IMR-90 (cell line): Measurements from ENCODE around the gene RNU6-7. TPM values are rescaled to one million over a fixed set of nuclear protein-coding genes. Genes with fewer than 3 reads are reported as not detected.

Experiments
- ATAC-seq: fragments of 200-7000 bp; cut with Tn5 transposase; 2 replicates; pipeline ENCODE4 v1.9.1; 2020; ENCODE audit warnings: low read depth, mild to moderate bottlenecking, moderate library complexity
- BruUV-seq: library from RNA; stranded (reverse); fragments of 400-500 nt; replicated peaks from 2 replicates; lab custom pipeline; 2021; lab: Mats Ljungman, UMichigan
- CTCF ChIA-PET: fragments of 300-600 bp; formaldehyde crosslinking; extraction: SDS; loops from one replicate; lab custom pipeline; 2021; ENCODE audit warnings: antibody characterized with exemption; lab: Yijun Ruan, JAX
- POLR2A ChIA-PET: fragments of 300-600 bp; sonication (Branson Sonifier 250); formaldehyde crosslinking; loops from one replicate; lab custom pipeline; 2022; ENCODE audit warnings: antibody characterized with exemption; ENCODE audit not compliant: unreplicated experiment; lab: Charles Lee
- DNase-seq: peaks from one replicate; pipeline ENCODE4 v3.0.0; 2013
- H2AFZ ChIP-seq: replicated peaks from 2 replicates; pipeline ENCODE3; 2013; ENCODE audit warnings: low read length, mild to moderate bottlenecking; ENCODE audit not compliant: poor library complexity
- H2AK5ac ChIP-seq: 2 replicates; pipeline ENCODE4 v1.6.1; 2013; ENCODE audit warnings: low read depth, low read length, inconsistent platforms
- H2AK9ac ChIP-seq: replicated peaks from 2 replicates; pipeline ENCODE3; 2013; ENCODE audit warnings: mild to moderate bottlenecking, low read depth, low read length, moderate library complexity; ENCODE audit not compliant: poor library complexity
- H2BK120ac ChIP-seq: 2 replicates; pipeline ENCODE4 v1.6.1; 2013; ENCODE audit warnings: low read depth, low read length, inconsistent platforms
- H2BK15ac ChIP-seq: 3 replicates; pipeline ENCODE4 v1.6.1; 2013; ENCODE audit warnings: low read depth, low read length, inconsistent platforms
- H2BK20ac ChIP-seq: 2 replicates; pipeline ENCODE4 v1.6.1; 2013; ENCODE audit warnings: low read depth, mild to moderate bottlenecking, inconsistent platforms, low read length, moderate library complexity
- H2BK5ac ChIP-seq: 2 replicates; pipeline ENCODE4 v1.6.1; 2013; ENCODE audit warnings: mild to moderate bottlenecking, low read depth, low read length, inconsistent platforms; ENCODE audit not compliant: poor library complexity, severe bottlenecking
- H3K14ac ChIP-seq: replicated peaks from 2 replicates; pipeline ENCODE4 v1.6.1; 2013; ENCODE audit warnings: low read depth, low read length, inconsistent platforms
- H3K18ac ChIP-seq: 2 replicates; pipeline ENCODE4 v1.6.1; 2013; ENCODE audit warnings: low read depth, low read length, control low read depth
- H3K23ac ChIP-seq: 2 replicates; pipeline ENCODE4 v1.6.1; 2013; ENCODE audit warnings: low read depth, low read length, inconsistent platforms
- H3K27ac ChIP-seq: 2 replicates; pipeline ENCODE4 v1.5.1; 2013; ENCODE audit warnings: mild to moderate bottlenecking, control low read depth, low read length; ENCODE audit not compliant: insufficient read depth
- H3K27me3 ChIP-seq: 2 replicates; pipeline ENCODE4 v1.6.1; 2013; ENCODE audit warnings: low read length; ENCODE audit not compliant: control insufficient read depth, insufficient read depth
- H3K36me3 ChIP-seq: 2 replicates; pipeline ENCODE4 v1.6.1; 2013; ENCODE audit warnings: low read length, mixed read lengths; ENCODE audit not compliant: control insufficient read depth, insufficient read depth
- H3K4ac ChIP-seq: 2 replicates; pipeline ENCODE4 v1.6.1; 2013; ENCODE audit warnings: low read depth, low read length, inconsistent platforms
- H3K4me1 ChIP-seq: 2 replicates; pipeline ENCODE4 v1.6.1; 2013; ENCODE audit warnings: low read length, mixed read lengths; ENCODE audit not compliant: control insufficient read depth, insufficient read depth
- H3K4me2 ChIP-seq: 2 replicates; pipeline ENCODE4 v1.6.1; 2013; ENCODE audit warnings: low read depth, mild to moderate bottlenecking, control low read depth, low read length, moderate library complexity
- H3K4me3 ChIP-seq: 2 replicates; pipeline ENCODE4 v1.5.1; 2013; ENCODE audit warnings: low read depth, mild to moderate bottlenecking, control low read depth, low read length, moderate library complexity; ENCODE audit not compliant: insufficient read depth
- H3K56ac ChIP-seq: 2 replicates; pipeline ENCODE4 v1.6.1; 2013; ENCODE audit warnings: low read length, inconsistent platforms; ENCODE audit not compliant: insufficient read depth; ENCODE audit errors: extremely low read depth
- H3K79me1 ChIP-seq, 2 experiments: 2 replicates each; pipeline ENCODE4 v1.6.1; 2013; ENCODE audit warnings: low read length in 2 of 2, inconsistent platforms in 1 of 2, low read depth in 1 of 2
- H3K9ac ChIP-seq: 2 replicates; pipeline ENCODE4 v1.6.1; 2013; ENCODE audit warnings: low read depth, low read length, control low read depth
- H3K9me1 ChIP-seq: 2 replicates; pipeline ENCODE4 v1.6.1; 2013; ENCODE audit warnings: low read length, inconsistent platforms; ENCODE audit not compliant: insufficient read depth
- H3K9me3 ChIP-seq: 2 replicates; pipeline ENCODE4 v1.6.1; 2013; ENCODE audit warnings: low read length; ENCODE audit not compliant: control insufficient read depth, insufficient read depth
- H4K20me1 ChIP-seq: 2 replicates; pipeline ENCODE4 v1.6.1; 2013; ENCODE audit warnings: low read length, inconsistent platforms; ENCODE audit not compliant: insufficient read depth
- H4K5ac ChIP-seq: 2 replicates; pipeline ENCODE4 v1.6.1; 2013; ENCODE audit warnings: mild to moderate bottlenecking, low read depth, low read length, control low read depth
- H4K8ac ChIP-seq, 2 experiments: 2 replicates each; pipeline ENCODE4 v1.6.1; 2013; ENCODE audit warnings: low read depth in 2 of 2, low read length in 2 of 2, control low read depth in 1 of 2, inconsistent platforms in 1 of 2
- H4K91ac ChIP-seq: 2 replicates; pipeline ENCODE4 v1.6.1; 2013; ENCODE audit warnings: low read depth, low read length, inconsistent platforms; ENCODE audit not compliant: insufficient read depth
- CEBPB ChIP-seq: IDR thresholded peaks from 2 replicates; pipeline ENCODE4 v1.6.1; 2012; ENCODE audit warnings: low read depth, low read length, improper control_type of control experiment
- CHD1 ChIP-seq: IDR thresholded peaks from 2 replicates; pipeline ENCODE4 v1.6.1; 2012; ENCODE audit warnings: low read depth, low read length, improper control_type of control experiment
- FOS ChIP-seq: fragments of 150-350 bp; IDR thresholded peaks from 2 replicates; pipeline ENCODE4 v1.6.1; 2016; ENCODE audit warnings: low read depth, low read length
- MAFK ChIP-seq: IDR thresholded peaks from 2 replicates; pipeline ENCODE4 v1.6.1; 2012; ENCODE audit warnings: low read depth, low read length, improper control_type of control experiment
- MXI1 ChIP-seq: IDR thresholded peaks from 2 replicates; pipeline ENCODE4 v1.6.1; 2012; ENCODE audit warnings: low read depth, mild to moderate bottlenecking, low read length, moderate library complexity, borderline replicate concordance
- RAD21 ChIP-seq: IDR thresholded peaks from 2 replicates; pipeline ENCODE4 v1.6.1; 2012; ENCODE audit warnings: low read length, improper control_type of control experiment
- SMC3 ChIP-seq: fragments of 150-350 bp; IDR thresholded peaks from 2 replicates; pipeline ENCODE4 v1.6.1; 2016; ENCODE audit warnings: low read depth, mild to moderate bottlenecking, antibody characterized with exemption, low read length, moderate library complexity
- WGBS, 2 experiments: methylation state at CpG; one replicate each; pipeline versions ENCODE4 v1.1.5 to v1.1.7; 2013; ENCODE audit warnings: missing lambda C conversion rate in 2 of 2; ENCODE audit not compliant: insufficient read length in 1 of 2; ENCODE audit errors: extremely low coverage in 2 of 2; 5-methylcytosine and 5-hydroxymethylcytosine counted together
- dilution Hi-C: fragments of 300-500 bp; cut with HindIII; formaldehyde crosslinking; loops from one replicate; pipeline ENCODE4 v1.14.3; 2018; ENCODE audit warnings: low sequenced_read_pairs; ENCODE audit not compliant: unreplicated experiment
- in situ Hi-C: fragments of 300-500 bp; cut with MboI; formaldehyde crosslinking; loops from 3 replicates; pipeline ENCODE4 v1.14.3; 2019; ENCODE audit warnings: low sequenced_read_pairs, inconsistent platforms, mixed read lengths
- intact Hi-C: fragments of 100-400 bp; cut with micrococcal nuclease; formaldehyde crosslinking; loops from 2 replicates; pipeline ENCODE4 v1.10.0; 2022
- polyA plus RNA-seq, 3 experiments: library from polyadenylated mRNA; depleted of rRNA; stranded (reverse); fragments of >200 nt; gene quantifications; 2 replicates each; pipeline ENCODE4 v1.2.3, GENCODE V29; 2012; ENCODE audit warnings: low replicate concordance in 1 of 3
- total RNA-seq: library from RNA; depleted of rRNA; stranded (reverse); fragments of >200 nt; gene quantifications from 2 replicates; pipeline ENCODE4 v1.2.3, GENCODE V29; 2012

RNU6-7 gene
- total and polyA plus RNA-seq, 2 of the 4 experiments (the other 2 are of a cell fraction) = not detected

- Histone ChIP-seq H3K56ac (no peak overlapping the region), H4K91ac (no peak overlapping the region), H3K4me1 (no peaks in the 10 kb centered on the region), H3K27ac (no peak overlapping the region), H3K4me3 (no peak overlapping the region), H3K9ac (no peak overlapping the region), H3K23ac (no peak overlapping the region), H2BK20ac (no peak overlapping the region), H3K9me1 (no peaks in the 10 kb centered on the region), H4K5ac (no peak overlapping the region), H2AFZ (no peak overlapping the region), H3K18ac (no peak overlapping the region), H2AK5ac (no peak overlapping the region), H2BK15ac (no peak overlapping the region), H2BK120ac (no peak overlapping the region), H3K14ac (no peak overlapping the region), H3K4me2 (no peak overlapping the region), H2AK9ac (no peak overlapping the region), H3K27me3 (peaks cover 2% of the 10 kb centered on the region; the same call in 1 of the 2 replicates), H3K36me3 (no peaks in the 10 kb centered on the region), H3K4ac (no peak overlapping the region), H3K79me1 (no peaks in the 10 kb centered on the region), H2BK5ac (no peak overlapping the region), H4K8ac (no peak overlapping the region), H3K9me3 (no peaks in the 10 kb centered on the region), H4K20me1 (no peaks in the 10 kb centered on the region)
- dilution Hi-C loops (no loop called here), intact Hi-C loops (no loop called here), in situ Hi-C loops (no loop called here)
- 60% methylated on average over 1 of the region's 1 CpG; no CpG with 5 or more reads in 1 of the 2 experiments for WGBS, 2 experiments
- TF ChIP-seq MAFK (no peak), RAD21 (no peak), MXI1 (no peak), CHD1 (no peak), CEBPB (no peak), SMC3 (no peak), FOS (no peak)
- DNase-seq (no peak), ATAC-seq (no peak)
- ChIA-PET POLR2A (no interaction called here), CTCF (no interaction called here)
- BruUV-seq = no TSS peak
Measured at GRCh38 chr14:32189811-32190210, 12.0 kb upstream of the RNU6-7 start.
